ENCODE results near the gene LAMB3. TPM values are rescaled to one million over a fixed set of nuclear protein-coding genes. Genes with fewer than 3 reads are reported as not detected.

The LAMB3 gene
- total RNA-seq, 1 experiment from 2014 or later, result 1.3 TPM

- H3K4me1 ChIP-seq (ENCODE audit: low read length), result no peaks in the 10 kb centered on the region
- no peak overlapping the region for H3K27ac ChIP-seq (ENCODE audit: low read length)
- H2AFZ ChIP-seq (ENCODE audit: low read length), result no peak overlapping the region
- no peak for DNase-seq
- no peaks in the 10 kb centered on the region for H4K20me1 ChIP-seq (ENCODE audit: insufficient read depth, low read depth, low read length)
- no peaks in the 10 kb centered on the region for H3K9me2 ChIP-seq (replicated peaks; ENCODE audit: insufficient read depth, low read length)
- no peaks in the 10 kb centered on the region for H3K27me3 ChIP-seq (ENCODE audit: low read length)
- no peak overlapping the region for H3K9ac ChIP-seq (ENCODE audit: low read length)
- H3K4me2 ChIP-seq (ENCODE audit: low read depth, low read length, poor library complexity, severe bottlenecking), result no peak overlapping the region
- no peaks in the 10 kb centered on the region for H3K36me3 ChIP-seq (ENCODE audit: insufficient read depth, low read length)
- no peaks in the 10 kb centered on the region for H3K9me3 ChIP-seq (ENCODE audit: low read length)
- no peaks in the 10 kb centered on the region for H3K79me2 ChIP-seq (ENCODE audit: low read length)
- H3K4me3 ChIP-seq (ENCODE audit: low read length), result no peak overlapping the region
These were observed 36.6 kb upstream of the LAMB3 start for GRCh38 chr1:209688746-209689234.

DNA sequence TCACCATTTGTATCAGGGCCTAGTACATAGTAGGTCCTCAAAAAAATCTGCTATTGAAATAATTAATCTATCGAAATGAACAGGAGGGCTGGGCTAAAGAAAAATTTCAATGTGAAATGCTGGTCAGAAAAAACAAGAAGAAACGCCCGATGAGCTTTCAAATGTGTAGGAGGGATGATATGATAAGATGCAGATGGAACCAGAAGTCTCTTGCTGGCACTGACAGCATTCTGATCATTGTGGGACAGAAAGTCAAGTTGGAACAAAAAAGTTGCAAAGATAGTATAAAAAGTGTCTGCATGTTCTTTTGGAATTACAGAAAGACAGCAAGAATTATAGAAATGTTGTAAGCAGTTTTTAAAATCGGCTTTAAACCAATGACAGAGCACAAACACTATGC is 34.1 kb upstream of the LAMB3 start:
- H3K9me3 ChIP-seq (ENCODE audit: low read length), result no peaks in the 10 kb centered on the region
- H3K36me3 ChIP-seq (ENCODE audit: insufficient read depth, low read length), result no peaks in the 10 kb centered on the region
- DNase-seq, result no peak
- H2AFZ ChIP-seq (ENCODE audit: low read length), result no peak overlapping the region
- no peaks in the 10 kb centered on the region for H3K27me3 ChIP-seq (ENCODE audit: low read length)
- H3K9me2 ChIP-seq (replicated peaks; ENCODE audit: insufficient read depth, low read length), result no peaks in the 10 kb centered on the region
- H3K4me3 ChIP-seq (ENCODE audit: low read length), result no peak overlapping the region
- H3K4me1 ChIP-seq (ENCODE audit: low read length), result peaks cover 6% of the 10 kb centered on the region
- no peaks in the 10 kb centered on the region for H3K79me2 ChIP-seq (ENCODE audit: low read length)
- no peak overlapping the region for H3K27ac ChIP-seq (ENCODE audit: low read length)
- H3K4me2 ChIP-seq (ENCODE audit: low read depth, low read length, poor library complexity, severe bottlenecking), result no peak overlapping the region
- H3K9ac ChIP-seq (ENCODE audit: low read length), result no peak overlapping the region
- H4K20me1 ChIP-seq (ENCODE audit: insufficient read depth, low read depth, low read length), result no peaks in the 10 kb centered on the region

DNA sequence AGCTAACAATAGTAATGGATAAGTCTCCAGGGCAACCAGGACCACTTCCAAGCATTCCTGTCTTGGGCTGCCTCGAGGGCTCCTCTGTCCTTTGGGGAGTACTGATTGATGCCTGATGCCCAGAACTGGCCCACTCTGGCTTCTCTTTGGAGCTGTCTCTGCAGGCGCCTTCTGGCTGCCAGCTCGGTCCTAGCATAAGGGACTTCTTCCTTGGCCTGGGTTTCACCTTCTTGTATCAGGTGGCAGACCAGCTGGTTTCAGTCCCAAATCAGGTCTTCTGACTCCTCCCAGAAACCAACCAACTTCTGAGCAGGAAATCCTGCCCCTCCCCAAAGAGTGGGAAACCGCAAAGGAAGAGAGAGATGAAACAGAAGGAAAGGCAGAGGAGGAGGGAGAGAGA is 33.6 kb upstream of the LAMB3 start:
- H4K20me1 ChIP-seq (ENCODE audit: insufficient read depth, low read depth, low read length), result no peaks in the 10 kb centered on the region
- no peak overlapping the region for H3K9ac ChIP-seq (ENCODE audit: low read length)
- DNase-seq, result no peak
- H3K79me2 ChIP-seq (ENCODE audit: low read length), result no peaks in the 10 kb centered on the region
- H3K4me2 ChIP-seq (ENCODE audit: low read depth, low read length, poor library complexity, severe bottlenecking), result no peak overlapping the region
- H3K9me3 ChIP-seq (ENCODE audit: low read length), result no peaks in the 10 kb centered on the region
- no peaks in the 10 kb centered on the region for H3K36me3 ChIP-seq (ENCODE audit: insufficient read depth, low read length)
- no peak overlapping the region for H3K27ac ChIP-seq (ENCODE audit: low read length)
- H3K27me3 ChIP-seq (ENCODE audit: low read length), result no peaks in the 10 kb centered on the region
- no peak overlapping the region for H2AFZ ChIP-seq (ENCODE audit: low read length)
- H3K4me3 ChIP-seq (ENCODE audit: low read length), result no peak overlapping the region
- peaks cover 11% of the 10 kb centered on the region for H3K4me1 ChIP-seq (ENCODE audit: low read length)
- H3K9me2 ChIP-seq (replicated peaks; ENCODE audit: insufficient read depth, low read length), result no peaks in the 10 kb centered on the region

DNA sequence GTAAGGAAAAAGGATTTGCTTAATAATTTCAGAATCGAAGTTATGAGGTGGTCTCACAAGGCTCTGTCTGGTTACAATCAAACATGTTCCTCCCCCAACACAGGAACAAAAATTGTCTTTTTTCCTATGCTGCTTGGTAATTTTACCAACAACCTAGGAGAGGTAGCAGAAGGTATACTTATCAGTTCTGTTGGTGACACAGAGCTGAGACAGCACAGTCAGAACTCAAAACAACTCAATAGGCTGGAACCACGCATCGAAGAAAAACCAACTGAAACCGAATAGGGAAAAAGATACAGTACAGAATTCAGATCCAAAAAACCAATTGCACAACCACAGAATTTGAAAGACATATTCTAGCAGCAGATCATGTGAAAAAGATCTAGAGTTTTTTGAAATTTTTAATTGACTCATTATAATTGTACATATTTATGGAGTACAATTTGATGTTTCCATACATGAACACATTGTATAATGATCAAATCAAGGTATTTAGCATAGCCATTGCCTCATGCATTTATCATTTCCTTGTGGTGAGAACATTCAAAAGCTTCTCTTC is 26.8 kb upstream of the LAMB3 start:
- Histone ChIP-seq H3K4me3 (ENCODE audit: low read length) (no peak overlapping the region), H2AFZ (ENCODE audit: low read length) (no peak overlapping the region), H3K79me2 (ENCODE audit: low read length) (no peaks in the 10 kb centered on the region), H3K9me2 (replicated peaks; ENCODE audit: insufficient read depth, low read length) (no peaks in the 10 kb centered on the region), H3K9me3 (ENCODE audit: low read length) (no peaks in the 10 kb centered on the region), H3K27ac (ENCODE audit: low read length) (no peak overlapping the region), H3K9ac (ENCODE audit: low read length) (no peak overlapping the region), H4K20me1 (ENCODE audit: insufficient read depth, low read depth, low read length) (no peaks in the 10 kb centered on the region), H3K27me3 (ENCODE audit: low read length) (no peaks in the 10 kb centered on the region), H3K4me2 (ENCODE audit: low read depth, low read length, poor library complexity, severe bottlenecking) (no peak overlapping the region), H3K4me1 (ENCODE audit: low read length) (peaks cover 19% of the 10 kb centered on the region), H3K36me3 (ENCODE audit: insufficient read depth, low read length) (no peaks in the 10 kb centered on the region)
- no peak for DNase-seq

GRCh38 chr1:209675565-209676154 is 23.4 kb upstream of the LAMB3 start:
- H3K4me1 ChIP-seq (ENCODE audit: low read length), result peaks cover 11% of the 10 kb centered on the region
- H3K4me2 ChIP-seq (ENCODE audit: low read depth, low read length, poor library complexity, severe bottlenecking), result no peak overlapping the region
- H3K27me3 ChIP-seq (ENCODE audit: low read length), result no peaks in the 10 kb centered on the region
- no peaks in the 10 kb centered on the region for H3K36me3 ChIP-seq (ENCODE audit: insufficient read depth, low read length)
- DNase-seq, result no peak
- H3K4me3 ChIP-seq (ENCODE audit: low read length), result no peak overlapping the region
- no peak overlapping the region for H2AFZ ChIP-seq (ENCODE audit: low read length)
- no peaks in the 10 kb centered on the region for H3K9me2 ChIP-seq (replicated peaks; ENCODE audit: insufficient read depth, low read length)
- H3K9me3 ChIP-seq (ENCODE audit: low read length), result no peaks in the 10 kb centered on the region
- H3K79me2 ChIP-seq (ENCODE audit: low read length), result no peaks in the 10 kb centered on the region
- H4K20me1 ChIP-seq (ENCODE audit: insufficient read depth, low read depth, low read length), result no peaks in the 10 kb centered on the region
- H3K27ac ChIP-seq (ENCODE audit: low read length), result no peak overlapping the region
- H3K9ac ChIP-seq (ENCODE audit: low read length), result no peak overlapping the region

DNA sequence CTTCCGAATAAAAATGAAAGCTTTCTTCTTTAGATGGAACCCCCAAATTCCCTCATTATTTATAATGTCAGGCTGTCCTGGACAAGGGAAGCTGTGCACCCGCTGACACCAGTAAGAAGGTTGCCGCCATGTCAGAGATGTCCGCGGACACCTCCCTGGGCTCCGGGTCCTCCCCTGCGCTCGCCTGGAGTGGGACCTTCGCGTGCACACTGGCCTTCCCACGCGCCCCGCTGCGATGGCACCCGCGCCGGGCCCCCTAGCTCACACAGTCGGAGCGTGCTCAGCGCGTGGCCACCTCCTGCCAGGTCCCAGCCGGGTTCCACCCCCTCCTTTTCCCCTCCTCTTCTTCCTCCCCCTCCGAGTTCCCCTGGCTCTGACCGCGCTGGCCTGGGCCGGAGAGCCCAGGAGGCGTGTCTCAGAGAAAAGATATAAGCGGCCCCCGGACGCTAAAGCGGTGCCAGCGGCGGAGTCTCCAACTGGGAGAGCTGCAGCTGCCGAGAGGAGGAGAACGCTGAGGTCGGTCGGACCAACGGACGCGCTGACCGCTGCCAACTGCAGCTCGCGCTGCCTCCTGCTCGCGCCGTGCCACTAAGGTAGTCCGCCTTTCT is 22.8 kb upstream of the LAMB3 start, which contains the start of gene G0S2:
Gene G0S2, plus strand, starts transcription at position 456 of the 608 bp plus-strand sequence. CDS start 273 bp downstream, outside the sequence.
- no peaks in the 10 kb centered on the region for H3K27me3 ChIP-seq (ENCODE audit: low read length)

DNA sequence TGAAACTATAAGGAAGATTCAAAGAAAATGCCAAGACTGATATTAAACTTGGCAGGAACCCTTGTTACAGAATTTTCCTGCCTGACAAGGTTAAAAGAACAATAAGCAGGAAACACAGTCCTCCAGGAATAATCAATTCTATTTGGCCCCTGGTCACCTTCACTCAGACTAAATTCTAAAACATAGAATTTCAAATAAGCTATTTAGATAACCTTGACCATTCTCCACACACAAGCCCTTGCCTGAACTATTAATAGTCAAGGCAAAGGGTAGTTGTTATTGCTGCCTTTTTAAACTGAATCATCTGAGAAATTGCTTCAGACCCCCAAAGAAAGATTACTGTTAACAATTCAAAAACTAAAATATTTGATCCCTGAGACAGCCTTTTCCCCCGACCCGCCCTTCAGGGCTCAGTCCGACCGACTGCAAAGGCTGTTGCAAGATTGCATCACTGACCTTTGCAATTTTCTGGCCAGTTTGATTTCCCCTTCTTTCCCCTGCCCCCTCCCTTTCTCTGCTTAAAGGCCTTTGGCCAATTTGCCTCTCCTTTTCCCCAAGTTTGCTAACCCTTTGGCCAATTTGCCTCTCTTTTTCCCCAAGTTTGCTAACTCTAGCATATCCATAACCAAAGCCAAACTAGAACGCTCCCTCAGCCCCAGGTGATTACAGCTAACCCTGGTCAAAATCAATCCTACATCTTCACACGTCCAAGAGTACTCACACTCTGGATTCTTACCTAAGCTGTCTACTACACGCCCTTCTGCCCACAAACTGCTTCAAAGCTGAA is 21.6 kb upstream of the LAMB3 start:
- Histone ChIP-seq H3K9me2 (replicated peaks; ENCODE audit: insufficient read depth, low read length) (no peaks in the 10 kb centered on the region), H3K9me3 (ENCODE audit: low read length) (no peaks in the 10 kb centered on the region), H3K36me3 (ENCODE audit: insufficient read depth, low read length) (no peaks in the 10 kb centered on the region), H3K27ac (ENCODE audit: low read length) (no peak overlapping the region), H3K27me3 (ENCODE audit: low read length) (no peaks in the 10 kb centered on the region), H3K79me2 (ENCODE audit: low read length) (no peaks in the 10 kb centered on the region), H3K4me3 (ENCODE audit: low read length) (no peak overlapping the region), H3K9ac (ENCODE audit: low read length) (no peak overlapping the region), H2AFZ (ENCODE audit: low read length) (no peak overlapping the region), H3K4me2 (ENCODE audit: low read depth, low read length, poor library complexity, severe bottlenecking) (no peak overlapping the region), H4K20me1 (ENCODE audit: insufficient read depth, low read depth, low read length) (no peaks in the 10 kb centered on the region), H3K4me1 (ENCODE audit: low read length) (peaks cover 3% of the 10 kb centered on the region; the same call in 1 of the 2 replicates)
- DNase-seq, result no peak

More for the DNA sequence above, 22.8 kb upstream of the LAMB3 start, which contains the start of gene G0S2:
- Histone ChIP-seq H2AFZ (ENCODE audit: low read length) (no peak within 1 kb of the TSS), H3K4me2 (ENCODE audit: low read depth, low read length, poor library complexity, severe bottlenecking) (no peak within 1 kb of the TSS), H3K36me3 (ENCODE audit: insufficient read depth, low read length) (no peaks in the 10 kb centered on the region), H3K4me3 (ENCODE audit: low read length) (no peak within 1 kb of the TSS; the same call in 1 of the 2 replicates), H3K9me2 (replicated peaks; ENCODE audit: insufficient read depth, low read length) (no peaks in the 10 kb centered on the region), H3K27ac (ENCODE audit: low read length) (no peak within 1 kb of the TSS), H3K9ac (ENCODE audit: low read length) (no peak within 1 kb of the TSS; the same call in 1 of the 2 replicates), H4K20me1 (ENCODE audit: insufficient read depth, low read depth, low read length) (no peaks in the 10 kb centered on the region), H3K4me1 (ENCODE audit: low read length) (peaks cover 5% of the 10 kb centered on the region; the same call in 1 of the 2 replicates), H3K79me2 (ENCODE audit: low read length) (no peaks in the 10 kb centered on the region), H3K9me3 (ENCODE audit: low read length) (no peaks in the 10 kb centered on the region)
- DNase-seq, result no peak
